ENCODE measurements around the gene RRP15.

DNA sequence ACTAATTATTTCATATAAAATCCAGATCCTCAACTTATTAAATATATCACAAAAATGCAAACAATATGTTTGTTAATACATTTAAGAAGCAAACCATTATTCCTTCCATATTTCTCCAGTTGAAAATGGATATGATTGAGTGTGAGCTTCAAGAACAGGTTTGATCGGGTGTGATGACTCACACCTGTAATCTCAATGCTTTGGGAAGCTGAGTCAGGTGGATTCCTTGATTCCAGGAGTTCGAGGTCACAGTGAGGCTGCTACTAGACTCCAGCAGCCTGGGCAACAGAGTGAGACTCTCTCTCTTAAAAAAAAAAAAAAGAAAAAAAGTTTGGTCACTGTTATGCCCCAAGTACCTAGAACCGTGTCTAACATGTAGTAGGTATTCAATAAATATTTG is 42.9 kb upstream of the RRP15 start:
- TF ChIP-seq EZH2 (IDR thresholded peaks at IDR 0.05) = no peak
- TF ChIP-seq, protein P1, sequence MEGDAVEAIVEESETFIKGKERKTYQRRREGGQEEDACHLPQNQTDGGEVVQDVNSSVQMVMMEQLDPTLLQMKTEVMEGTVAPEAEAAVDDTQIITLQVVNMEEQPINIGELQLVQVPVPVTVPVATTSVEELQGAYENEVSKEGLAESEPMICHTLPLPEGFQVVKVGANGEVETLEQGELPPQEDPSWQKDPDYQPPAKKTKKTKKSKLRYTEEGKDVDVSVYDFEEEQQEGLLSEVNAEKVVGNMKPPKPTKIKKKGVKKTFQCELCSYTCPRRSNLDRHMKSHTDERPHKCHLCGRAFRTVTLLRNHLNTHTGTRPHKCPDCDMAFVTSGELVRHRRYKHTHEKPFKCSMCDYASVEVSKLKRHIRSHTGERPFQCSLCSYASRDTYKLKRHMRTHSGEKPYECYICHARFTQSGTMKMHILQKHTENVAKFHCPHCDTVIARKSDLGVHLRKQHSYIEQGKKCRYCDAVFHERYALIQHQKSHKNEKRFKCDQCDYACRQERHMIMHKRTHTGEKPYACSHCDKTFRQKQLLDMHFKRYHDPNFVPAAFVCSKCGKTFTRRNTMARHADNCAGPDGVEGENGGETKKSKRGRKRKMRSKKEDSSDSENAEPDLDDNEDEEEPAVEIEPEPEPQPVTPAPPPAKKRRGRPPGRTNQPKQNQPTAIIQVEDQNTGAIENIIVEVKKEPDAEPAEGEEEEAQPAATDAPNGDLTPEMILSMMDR (IDR thresholded peaks at IDR 0.05) = no peak
- no peak for TF ChIP-seq EZH2phosphoT487 (IDR thresholded peaks at IDR 0.05)

All from neural progenitor cell (in vitro differentiated cells).